Measurements from ENCODE around the gene HOXD13.

DNA sequence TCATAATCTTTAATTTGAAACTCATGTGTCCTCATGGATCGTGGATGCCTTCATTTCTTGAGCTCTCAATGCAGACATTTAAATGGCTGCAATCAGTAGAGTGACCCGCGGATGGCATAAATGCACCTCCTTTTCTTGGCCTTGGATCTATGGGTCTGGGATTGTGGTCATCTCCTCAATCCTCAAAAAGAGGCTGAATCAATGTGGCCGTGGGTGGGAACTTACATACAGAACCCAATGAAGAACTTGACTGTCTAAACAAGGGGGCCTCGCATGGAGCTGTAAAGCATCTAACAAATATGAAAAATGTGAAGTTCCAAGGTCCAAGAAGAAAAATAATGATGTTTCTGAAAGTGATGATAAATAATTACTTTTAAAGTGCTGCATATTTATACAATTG is 2.9 kb downstream of the HOXD13 start:
- TF ChIP-seq, protein P1, sequence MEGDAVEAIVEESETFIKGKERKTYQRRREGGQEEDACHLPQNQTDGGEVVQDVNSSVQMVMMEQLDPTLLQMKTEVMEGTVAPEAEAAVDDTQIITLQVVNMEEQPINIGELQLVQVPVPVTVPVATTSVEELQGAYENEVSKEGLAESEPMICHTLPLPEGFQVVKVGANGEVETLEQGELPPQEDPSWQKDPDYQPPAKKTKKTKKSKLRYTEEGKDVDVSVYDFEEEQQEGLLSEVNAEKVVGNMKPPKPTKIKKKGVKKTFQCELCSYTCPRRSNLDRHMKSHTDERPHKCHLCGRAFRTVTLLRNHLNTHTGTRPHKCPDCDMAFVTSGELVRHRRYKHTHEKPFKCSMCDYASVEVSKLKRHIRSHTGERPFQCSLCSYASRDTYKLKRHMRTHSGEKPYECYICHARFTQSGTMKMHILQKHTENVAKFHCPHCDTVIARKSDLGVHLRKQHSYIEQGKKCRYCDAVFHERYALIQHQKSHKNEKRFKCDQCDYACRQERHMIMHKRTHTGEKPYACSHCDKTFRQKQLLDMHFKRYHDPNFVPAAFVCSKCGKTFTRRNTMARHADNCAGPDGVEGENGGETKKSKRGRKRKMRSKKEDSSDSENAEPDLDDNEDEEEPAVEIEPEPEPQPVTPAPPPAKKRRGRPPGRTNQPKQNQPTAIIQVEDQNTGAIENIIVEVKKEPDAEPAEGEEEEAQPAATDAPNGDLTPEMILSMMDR (conservative IDR thresholded peaks at IDR 0.05; ENCODE audit: low read depth in 2 of 2), result no peak
- TF ChIP-seq EZH2 (IDR thresholded peaks at IDR 0.05; ENCODE audit: low read depth, unreplicated experiment) (peak; percentile 54), POLR2AphosphoS5 (IDR thresholded peaks at IDR 0.05; ENCODE audit: low read depth) (no peak), CREB1 (CRISPR knock-in tag; IDR thresholded peaks at IDR 0.05; ENCODE audit: low read depth) (no peak), ZNF114 (CRISPR knock-in tag; IDR thresholded peaks at IDR 0.05) (no peak), STAT1 (IDR thresholded peaks at IDR 0.05; ENCODE audit: unreplicated experiment) (no peak), EZH2phosphoT487 (IDR thresholded peaks at IDR 0.05; ENCODE audit: unreplicated experiment) (no peak)
- TF ChIP-seq, protein P2, sequence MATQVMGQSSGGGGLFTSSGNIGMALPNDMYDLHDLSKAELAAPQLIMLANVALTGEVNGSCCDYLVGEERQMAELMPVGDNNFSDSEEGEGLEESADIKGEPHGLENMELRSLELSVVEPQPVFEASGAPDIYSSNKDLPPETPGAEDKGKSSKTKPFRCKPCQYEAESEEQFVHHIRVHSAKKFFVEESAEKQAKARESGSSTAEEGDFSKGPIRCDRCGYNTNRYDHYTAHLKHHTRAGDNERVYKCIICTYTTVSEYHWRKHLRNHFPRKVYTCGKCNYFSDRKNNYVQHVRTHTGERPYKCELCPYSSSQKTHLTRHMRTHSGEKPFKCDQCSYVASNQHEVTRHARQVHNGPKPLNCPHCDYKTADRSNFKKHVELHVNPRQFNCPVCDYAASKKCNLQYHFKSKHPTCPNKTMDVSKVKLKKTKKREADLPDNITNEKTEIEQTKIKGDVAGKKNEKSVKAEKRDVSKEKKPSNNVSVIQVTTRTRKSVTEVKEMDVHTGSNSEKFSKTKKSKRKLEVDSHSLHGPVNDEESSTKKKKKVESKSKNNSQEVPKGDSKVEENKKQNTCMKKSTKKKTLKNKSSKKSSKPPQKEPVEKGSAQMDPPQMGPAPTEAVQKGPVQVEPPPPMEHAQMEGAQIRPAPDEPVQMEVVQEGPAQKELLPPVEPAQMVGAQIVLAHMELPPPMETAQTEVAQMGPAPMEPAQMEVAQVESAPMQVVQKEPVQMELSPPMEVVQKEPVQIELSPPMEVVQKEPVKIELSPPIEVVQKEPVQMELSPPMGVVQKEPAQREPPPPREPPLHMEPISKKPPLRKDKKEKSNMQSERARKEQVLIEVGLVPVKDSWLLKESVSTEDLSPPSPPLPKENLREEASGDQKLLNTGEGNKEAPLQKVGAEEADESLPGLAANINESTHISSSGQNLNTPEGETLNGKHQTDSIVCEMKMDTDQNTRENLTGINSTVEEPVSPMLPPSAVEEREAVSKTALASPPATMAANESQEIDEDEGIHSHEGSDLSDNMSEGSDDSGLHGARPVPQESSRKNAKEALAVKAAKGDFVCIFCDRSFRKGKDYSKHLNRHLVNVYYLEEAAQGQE (IDR thresholded peaks at IDR 0.05; ENCODE audit: unreplicated experiment), result no peak
- TF ChIP-seq, protein P3, sequence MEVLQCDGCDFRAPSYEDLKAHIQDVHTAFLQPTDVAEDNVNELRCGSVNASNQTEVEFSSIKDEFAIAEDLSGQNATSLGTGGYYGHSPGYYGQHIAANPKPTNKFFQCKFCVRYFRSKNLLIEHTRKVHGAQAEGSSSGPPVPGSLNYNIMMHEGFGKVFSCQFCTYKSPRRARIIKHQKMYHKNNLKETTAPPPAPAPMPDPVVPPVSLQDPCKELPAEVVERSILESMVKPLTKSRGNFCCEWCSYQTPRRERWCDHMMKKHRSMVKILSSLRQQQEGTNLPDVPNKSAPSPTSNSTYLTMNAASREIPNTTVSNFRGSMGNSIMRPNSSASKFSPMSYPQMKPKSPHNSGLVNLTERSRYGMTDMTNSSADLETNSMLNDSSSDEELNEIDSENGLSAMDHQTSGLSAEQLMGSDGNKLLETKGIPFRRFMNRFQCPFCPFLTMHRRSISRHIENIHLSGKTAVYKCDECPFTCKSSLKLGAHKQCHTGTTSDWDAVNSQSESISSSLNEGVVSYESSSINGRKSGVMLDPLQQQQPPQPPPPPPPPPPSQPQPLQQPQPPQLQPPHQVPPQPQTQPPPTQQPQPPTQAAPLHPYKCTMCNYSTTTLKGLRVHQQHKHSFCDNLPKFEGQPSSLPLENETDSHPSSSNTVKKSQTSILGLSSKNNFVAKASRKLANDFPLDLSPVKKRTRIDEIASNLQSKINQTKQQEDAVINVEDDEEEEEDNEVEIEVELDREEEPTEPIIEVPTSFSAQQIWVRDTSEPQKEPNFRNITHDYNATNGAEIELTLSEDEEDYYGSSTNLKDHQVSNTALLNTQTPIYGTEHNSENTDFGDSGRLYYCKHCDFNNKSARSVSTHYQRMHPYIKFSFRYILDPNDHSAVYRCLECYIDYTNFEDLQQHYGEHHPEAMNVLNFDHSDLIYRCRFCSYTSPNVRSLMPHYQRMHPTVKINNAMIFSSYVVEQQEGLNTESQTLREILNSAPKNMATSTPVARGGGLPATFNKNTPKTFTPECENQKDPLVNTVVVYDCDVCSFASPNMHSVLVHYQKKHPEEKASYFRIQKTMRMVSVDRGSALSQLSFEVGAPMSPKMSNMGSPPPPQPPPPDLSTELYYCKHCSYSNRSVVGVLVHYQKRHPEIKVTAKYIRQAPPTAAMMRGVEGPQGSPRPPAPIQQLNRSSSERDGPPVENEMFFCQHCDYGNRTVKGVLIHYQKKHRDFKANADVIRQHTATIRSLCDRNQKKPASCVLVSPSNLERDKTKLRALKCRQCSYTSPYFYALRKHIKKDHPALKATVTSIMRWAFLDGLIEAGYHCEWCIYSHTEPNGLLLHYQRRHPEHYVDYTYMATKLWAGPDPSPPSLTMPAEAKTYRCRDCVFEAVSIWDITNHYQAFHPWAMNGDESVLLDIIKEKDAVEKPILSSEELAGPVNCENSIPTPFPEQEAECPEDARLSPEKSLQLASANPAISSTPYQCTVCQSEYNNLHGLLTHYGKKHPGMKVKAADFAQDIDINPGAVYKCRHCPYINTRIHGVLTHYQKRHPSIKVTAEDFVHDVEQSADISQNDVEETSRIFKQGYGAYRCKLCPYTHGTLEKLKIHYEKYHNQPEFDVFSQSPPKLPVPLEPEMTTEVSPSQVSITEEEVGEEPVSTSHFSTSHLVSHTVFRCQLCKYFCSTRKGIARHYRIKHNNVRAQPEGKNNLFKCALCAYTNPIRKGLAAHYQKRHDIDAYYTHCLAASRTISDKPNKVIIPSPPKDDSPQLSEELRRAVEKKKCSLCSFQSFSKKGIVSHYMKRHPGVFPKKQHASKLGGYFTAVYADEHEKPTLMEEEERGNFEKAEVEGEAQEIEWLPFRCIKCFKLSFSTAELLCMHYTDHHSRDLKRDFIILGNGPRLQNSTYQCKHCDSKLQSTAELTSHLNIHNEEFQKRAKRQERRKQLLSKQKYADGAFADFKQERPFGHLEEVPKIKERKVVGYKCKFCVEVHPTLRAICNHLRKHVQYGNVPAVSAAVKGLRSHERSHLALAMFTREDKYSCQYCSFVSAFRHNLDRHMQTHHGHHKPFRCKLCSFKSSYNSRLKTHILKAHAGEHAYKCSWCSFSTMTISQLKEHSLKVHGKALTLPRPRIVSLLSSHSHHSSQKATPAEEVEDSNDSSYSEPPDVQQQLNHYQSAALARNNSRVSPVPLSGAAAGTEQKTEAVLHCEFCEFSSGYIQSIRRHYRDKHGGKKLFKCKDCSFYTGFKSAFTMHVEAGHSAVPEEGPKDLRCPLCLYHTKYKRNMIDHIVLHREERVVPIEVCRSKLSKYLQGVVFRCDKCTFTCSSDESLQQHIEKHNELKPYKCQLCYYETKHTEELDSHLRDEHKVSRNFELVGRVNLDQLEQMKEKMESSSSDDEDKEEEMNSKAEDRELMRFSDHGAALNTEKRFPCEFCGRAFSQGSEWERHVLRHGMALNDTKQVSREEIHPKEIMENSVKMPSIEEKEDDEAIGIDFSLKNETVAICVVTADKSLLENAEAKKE (CRISPR knock-in tag; IDR thresholded peaks at IDR 0.05), result no peak
